Pancreas (tissue), 10 donors: ENCODE data around the gene GRM1. TPM values are rescaled to one million over a fixed set of nuclear protein-coding genes. Genes with fewer than 3 reads are reported as not detected.

ENCODE experiments used
- ATAC-seq, 4 donors: fragments of 200-7000 bp; cut with Tn5 transposase; one replicate each; pipeline versions ENCODE4 v1.8.0 to v1.9.1; 2020; ENCODE audit warnings: mild to moderate bottlenecking in 4 of 4, moderate library complexity in 4 of 4
- DNase-seq, 6 donors: peaks; one replicate each; pipeline ENCODE4 v3.0.0-alpha.2; 2020
- FAIRE-seq: peaks from 2 replicates; lab custom pipeline; 2012; peaks lifted over from hg19 to GRCh38; lab: Jason Lieb, UNC
- H3K27ac ChIP-seq, 4 donors: fragments of 200-600 bp; sonication (generic); 1 replicate in 3 of 4; 2 replicates in 1 of 4; pipeline versions ENCODE4 v1.5.0 to v1.8.0; 2020
- H3K27me3 ChIP-seq, 4 donors: fragments of 200-600 bp; one replicate each; pipeline ENCODE4 v1.8.0; 2021
- H3K36me3 ChIP-seq, 3 donors: fragments of 200-600 bp; sonication (generic) in 1 of 3; one replicate each; pipeline versions ENCODE4 v1.5.0 to v1.8.0; 2020 to 2021
- H3K4me1 ChIP-seq, 3 donors: fragments of 200-600 bp; one replicate each; pipeline ENCODE4 v1.8.0; 2021
- H3K4me3 ChIP-seq, 4 donors: fragments of 200-600 bp; sonication (generic) in 2 of 4; one replicate each; pipeline versions ENCODE4 v1.5.0 to v1.8.0; 2020 to 2021
- H3K9me3 ChIP-seq, 4 donors: fragments of 200-600 bp; one replicate each; pipeline ENCODE4 v1.8.0; 2021
- CTCF ChIP-seq, 4 donors: fragments of 200-600 bp; sonication (generic) in 3 of 4; IDR thresholded peaks; one replicate each; pipeline versions ENCODE4 v1.5.0 to v1.8.0; 2021; ENCODE audit warnings: antibody characterized with exemption in 4 of 4
- WGBS, 2 donors: extraction: QIAGEN DNeasy Blood & Tissue Kit; methylation state at CpG; one replicate each; pipeline ENCODE4 v1.1.7; 2013; 5-methylcytosine and 5-hydroxymethylcytosine counted together
- intact Hi-C, 3 donors: fragments of 100-400 bp; cut with DNase I; formaldehyde crosslinking; loops; one replicate each; pipeline versions ENCODE4 v1.11.1 to v1.14.2; 2022
- polyA plus RNA-seq, 2 donors: library from polyadenylated mRNA; stranded (reverse); fragments of 200-250 nt; gene quantifications; one replicate each; pipeline ENCODE4 v1.2.3, GENCODE V29; 2013
- total RNA-seq, 6 donors: library from RNA; stranded (reverse); fragmentation: NEBNext Ultra II Directional in 4 of 6; extraction: Animal tissue kit (Norgen Biotek cat#: 25700) in 4 of 6; gene quantifications; one replicate each; pipeline versions ENCODE4 v1.2.1 to v1.2.4, GENCODE V29; 2021 to 2023
- donor health status: healthy with polysubstance abuse.
- donor health status: DM: no; HTN: no; CAD: no; lungs with moderate emphysema.
- donor health status: DM: no; HTN: no; CAD: no.
- donor health status: control.
- donor health status: control.
- donor health status: Bipolar disorder and iron deficiency.
- donor health status: DM: yes; HTN: yes; CAD: no.
- donor health status: DM: no; HTN: no; CAD: no.
- donor health status: DM: no; HTN: no; CAD: no.
- donor health status: DM: yes; HTN: yes; CAD: no.

The GRM1 gene
- total and polyA plus RNA-seq, 8 donors = 0.04 to 0.17 (median 0.05) TPM; not detected in 2

- 67 to 78% methylated on average over 2 of the region's 2 CpGs for WGBS, 2 donors
These were observed 36.8 kb downstream of the GRM1 start for GRCh38 chr6:146065690-146066089.

GRCh38 chr6:146066506-146066905 lies 37.6 kb downstream of the GRM1 start:
- 60 to 70% methylated on average over 1 of the region's 1 CpG for WGBS, 2 donors
- Histone ChIP-seq H3K36me3 (no peaks in the 10 kb centered on the region), H3K27ac (no peak overlapping the region), H3K4me3 (no peak overlapping the region), H3K27me3 (no peaks in the 10 kb centered on the region), H3K9me3 (no peaks in the 10 kb centered on the region), H3K4me1 (no peaks in the 10 kb centered on the region)
- no peak for DNase-seq
- no peak for TF ChIP-seq CTCF (IDR thresholded peaks at IDR 0.05)
- intact Hi-C loops = no loop called here
- no peak for ATAC-seq
- no peak for FAIRE-seq

More at GRCh38 chr6:146065690-146066089, 36.8 kb downstream of the GRM1 start:
- Histone ChIP-seq H3K27me3 (no peaks in the 10 kb centered on the region), H3K27ac (no peak overlapping the region), H3K4me1 (no peaks in the 10 kb centered on the region), H3K36me3 (no peaks in the 10 kb centered on the region), H3K4me3 (no peak overlapping the region), H3K9me3 (no peaks in the 10 kb centered on the region)
- ATAC-seq = no peak
- no peak for TF ChIP-seq CTCF (IDR thresholded peaks at IDR 0.05)
- FAIRE-seq = no peak
- no peak for DNase-seq
- intact Hi-C loops = no loop called here

- no peaks in the 10 kb centered on the region for H3K27me3 ChIP-seq
- H3K27ac ChIP-seq = no peak overlapping the region
- 38 to 40% methylated on average over 2 of the region's 2 CpGs for WGBS, 2 donors
- ATAC-seq = peak in 1 of 4 donors; percentile 43
- H3K9me3 ChIP-seq = no peaks in the 10 kb centered on the region
- no peaks in the 10 kb centered on the region for H3K4me1 ChIP-seq
- no peaks in the 10 kb centered on the region for H3K36me3 ChIP-seq
- no peak for DNase-seq
- intact Hi-C loops = no loop called here
- FAIRE-seq = no peak
- TF ChIP-seq CTCF (IDR thresholded peaks at IDR 0.05) = no peak
- H3K4me3 ChIP-seq = no peak overlapping the region
These were observed 42.9 kb downstream of the GRM1 start for GRCh38 chr6:146071781-146072180.

- DNase-seq = no peak
- no peak for TF ChIP-seq CTCF (IDR thresholded peaks at IDR 0.05)
- H3K36me3 ChIP-seq = no peaks in the 10 kb centered on the region
- no peak overlapping the region for H3K27ac ChIP-seq
- no peak overlapping the region for H3K4me3 ChIP-seq
- no peaks in the 10 kb centered on the region for H3K27me3 ChIP-seq
- H3K4me1 ChIP-seq = no peaks in the 10 kb centered on the region
- FAIRE-seq = no peak
- ATAC-seq = no peak
- H3K9me3 ChIP-seq = no peaks in the 10 kb centered on the region
- intact Hi-C loops = no loop called here
- 66 to 75% methylated on average over 4 of the region's 4 CpGs for WGBS, 2 donors
These were observed 49.1 kb downstream of the GRM1 start for GRCh38 chr6:146077992-146078391.

GRCh38 chr6:146087386-146087785 lies 58.5 kb downstream of the GRM1 start:
- FAIRE-seq (no peak), DNase-seq (no peak), ATAC-seq (no peak)
- H3K36me3 ChIP-seq = no peaks in the 10 kb centered on the region
- no peak overlapping the region for H3K4me3 ChIP-seq
- 74 to 82% methylated on average over 7 of the region's 7 CpGs for WGBS, 2 donors
- no peak for TF ChIP-seq CTCF (IDR thresholded peaks at IDR 0.05)
- no peaks in the 10 kb centered on the region for H3K4me1 ChIP-seq
- no peak overlapping the region for H3K27ac ChIP-seq
- H3K27me3 ChIP-seq = no peaks in the 10 kb centered on the region
- no peaks in the 10 kb centered on the region for H3K9me3 ChIP-seq
- intact Hi-C loops = no loop called here
